HCT116 (cell line): ENCODE results near the gene SPOP. TPM values are rescaled to one million over a fixed set of nuclear protein-coding genes. Genes with fewer than 3 reads are reported as not detected.
"Not testable (repeated sequence)": the region's sequence is repeated elsewhere in the genome, so short reads cannot be mapped to it uniquely, and the experiment has no call there.

Experiments
- ATAC-seq: fragments of 200-7000 bp; cut with Tn5 transposase; 2 replicates; pipeline ENCODE4 v1.9.1; 2020; ENCODE audit warnings: mild to moderate bottlenecking, moderate library complexity
- BruUV-seq: library from RNA; stranded (reverse); fragments of 400-500 nt; replicated peaks from 2 replicates; lab custom pipeline; 2021; lab: Mats Ljungman, UMichigan
- CTCF ChIA-PET: fragments of 300-600 bp; sonication (Branson Sonifier 250); formaldehyde crosslinking; loops from one replicate; lab custom pipeline; 2021; ENCODE audit warnings: antibody characterized with exemption; lab: Charles Lee
- POLR2A ChIA-PET: fragments of 300-600, 350-600 bp; sonication (Branson Sonifier 250); formaldehyde crosslinking; loops from one replicate; lab custom pipeline; 2021; ENCODE audit warnings: antibody characterized with exemption; lab: Charles Lee
- RAD21 ChIA-PET, 2 experiments: fragments of 300-600 bp; sonication (Branson Sonifier 250); formaldehyde crosslinking; loops; one replicate each; lab custom pipeline; 2023; ENCODE audit warnings: low total read pairs in 2 of 2; ENCODE audit not compliant: uncharacterized antibody in 2 of 2, unreplicated experiment in 2 of 2, low non-redundant PET in 1 of 2; lab: Charles Lee
- DNase-seq: peaks from one replicate; pipeline ENCODE4 v3.0.0-alpha.2; 2010; ENCODE audit warnings: low read depth, low spot score
- H2AFZ ChIP-seq: fragments of 200-600 bp; shearing (Covaris generic), sonication (generic); 2 replicates; pipeline ENCODE4 v1.6.1; 2017; ENCODE audit warnings: low read depth, mixed run types, mixed read lengths, antibody characterized with exemption, low read length; ENCODE audit not compliant: poor library complexity, severe bottlenecking
- H3K27ac ChIP-seq: 2 replicates; pipeline ENCODE4 v1.5.1; 2012; ENCODE audit warnings: low read depth, low read length
- H3K27me3 ChIP-seq: fragments of 200-600 bp; sonication (generic); 2 replicates; pipeline ENCODE4 v1.6.1; 2016; ENCODE audit warnings: mixed run types, low read length, mixed read lengths; ENCODE audit not compliant: insufficient read depth
- H3K36me3 ChIP-seq, 2 experiments: fragments of 200-500 bp in 1 of 2; fragments of 200-600 bp in 1 of 2; sonication (Bioruptor generic) in 1 of 2; sonication (generic) in 1 of 2; 2 replicates each; pipeline versions ENCODE4 v1.5.1 to v1.6.1; 2014 to 2016; ENCODE audit warnings: low read length in 2 of 2, inconsistent platforms in 1 of 2, mixed read lengths in 1 of 2, mixed run types in 1 of 2; ENCODE audit not compliant: insufficient read depth in 2 of 2, control insufficient read depth in 1 of 2
- H3K4me1 ChIP-seq, 2 experiments: fragments of 200-600 bp in 1 of 2; sonication (generic) in 1 of 2; 2 replicates each; pipeline versions ENCODE4 v1.5.1 to v1.6.1; 2012 to 2017; ENCODE audit warnings: low read length in 2 of 2, inconsistent platforms in 1 of 2, mild to moderate bottlenecking in 1 of 2, mixed read lengths in 1 of 2, mixed run types in 1 of 2, moderate library complexity in 1 of 2; ENCODE audit not compliant: insufficient read depth in 2 of 2, control insufficient read depth in 1 of 2
- H3K4me2 ChIP-seq: fragments of 200-600 bp; sonication (generic); 2 replicates; pipeline ENCODE4 v1.6.1; 2017; ENCODE audit warnings: mixed run types, low read length, mixed read lengths
- H3K4me3 ChIP-seq, 2 experiments: fragments of 200-600 bp in 1 of 2; sonication (generic) in 1 of 2; replicated peaks in 1 of 2; 2 replicates each; pipeline ENCODE4 v1.5.1; 2011 to 2016; ENCODE audit warnings: low read length in 2 of 2, control low read depth in 1 of 2, low read depth in 1 of 2, mild to moderate bottlenecking in 1 of 2, mixed read lengths in 1 of 2, mixed run types in 1 of 2
- H3K79me2 ChIP-seq: fragments of 200-600 bp; sonication (generic); 2 replicates; pipeline ENCODE4 v1.6.1; 2017; ENCODE audit warnings: mild to moderate bottlenecking, mixed run types, low read length, moderate library complexity, mixed read lengths; ENCODE audit not compliant: insufficient read depth
- H3K9ac ChIP-seq: fragments of 200-600 bp; sonication (generic); 2 replicates; pipeline ENCODE4 v1.6.1; 2016; ENCODE audit warnings: low read length, mixed read lengths
- H3K9me2 ChIP-seq: fragments of 200-600 bp; sonication (generic), shearing (Covaris generic); 2 replicates; pipeline ENCODE4 v1.6.1; 2017; ENCODE audit warnings: mixed run types, mild to moderate bottlenecking, moderate library complexity; ENCODE audit not compliant: insufficient read depth
- H3K9me3 ChIP-seq, 2 experiments: fragments of 200-500 bp in 1 of 2; fragments of 200-600 bp in 1 of 2; sonication (Bioruptor generic) in 1 of 2; sonication (generic) in 1 of 2; 2 replicates each; pipeline ENCODE4 v1.6.1; 2014 to 2017; ENCODE audit warnings: low read length in 2 of 2, mixed read lengths in 2 of 2, inconsistent platforms in 1 of 2, low read depth in 1 of 2, mild to moderate bottlenecking in 1 of 2, mixed run types in 1 of 2, moderate library complexity in 1 of 2; ENCODE audit not compliant: control insufficient read depth in 1 of 2, insufficient read depth in 1 of 2
- H4K20me1 ChIP-seq: fragments of 200-600 bp; sonication (generic), shearing (Covaris generic); 2 replicates; pipeline ENCODE4 v1.6.1; 2017; ENCODE audit warnings: mixed run types, mild to moderate bottlenecking, moderate library complexity; ENCODE audit not compliant: insufficient read depth
- YY1 ChIP-seq: IDR thresholded peaks from 2 replicates; pipeline ENCODE4 v1.6.1; 2011; ENCODE audit warnings: low read length, low read depth, moderate library complexity, mild to moderate bottlenecking; ENCODE audit not compliant: insufficient replicate concordance; ENCODE audit errors: extremely low read depth
- intact Hi-C: fragments of 100-400 bp; cut with micrococcal nuclease; formaldehyde crosslinking; loops from 2 replicates; pipeline ENCODE4 v1.10.0; 2022
- total RNA-seq: library from RNA; stranded (reverse); gene quantifications from one replicate; pipeline ENCODE4 v1.2.1, GENCODE V29; 2021; ENCODE audit not compliant: unreplicated experiment

Gene SPOP
- total RNA-seq, 1 experiment from 2014 or later = 85.1 TPM

DNA sequence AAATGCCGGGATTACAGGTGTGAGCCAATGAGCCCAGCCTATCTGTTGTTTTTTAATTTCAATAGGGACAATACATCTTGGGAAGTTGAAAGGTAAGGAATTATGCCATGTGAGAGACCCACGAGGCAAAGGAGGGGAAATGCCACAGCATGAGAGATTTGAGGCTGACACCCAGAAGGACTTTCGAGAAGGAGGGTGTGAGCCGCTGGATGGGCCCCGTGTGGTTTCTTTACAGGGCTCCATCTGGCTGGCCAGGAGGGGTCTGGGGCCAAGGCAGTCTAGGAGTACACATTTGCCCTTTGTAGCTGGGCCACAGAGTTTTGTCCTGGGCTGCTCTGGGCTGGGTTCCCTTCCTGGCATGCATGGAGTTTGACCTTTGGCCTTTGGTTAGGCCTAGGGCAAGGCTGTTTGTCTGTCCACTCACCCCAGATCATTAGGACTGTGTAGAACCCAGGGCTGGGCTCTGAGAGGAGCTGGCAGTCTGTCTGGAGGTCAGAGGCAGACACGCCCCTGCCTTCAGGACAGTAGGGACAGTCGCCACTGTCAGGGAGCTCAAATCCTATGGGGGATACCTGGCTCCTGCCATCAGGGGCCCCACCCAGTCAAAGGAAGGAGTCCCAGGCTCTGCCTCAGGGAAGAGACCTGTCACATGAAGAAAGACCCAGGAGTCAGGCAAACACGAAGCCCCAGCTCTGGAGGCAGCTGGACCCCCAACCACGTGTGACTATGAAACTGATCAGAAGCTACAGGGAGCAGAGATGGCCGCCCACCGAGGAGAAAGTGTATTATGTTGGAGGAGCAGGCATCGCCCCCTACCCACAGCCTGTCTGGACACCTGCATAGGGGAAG, 126.5 kb downstream of the SPOP start:
- Histone ChIP-seq H3K9ac (no peak overlapping the region), H3K36me3 (no peaks in the 10 kb centered on the region), H3K4me2 (no peak overlapping the region), H2AFZ (no peak overlapping the region), H3K9me3 (no peaks in the 10 kb centered on the region), H3K27ac (no peak overlapping the region), H3K9me2 (no peaks in the 10 kb centered on the region), H3K27me3 (no peaks in the 10 kb centered on the region), H3K4me3 (no peak overlapping the region), H3K4me1 (peaks cover 0 to 6% of the 10 kb centered on the region in 2 experiments; a peak in 1 of 4 replicates), H3K79me2 (no peaks in the 10 kb centered on the region), H4K20me1 (no peaks in the 10 kb centered on the region)
- BruUV-seq = no TSS peak
- ATAC-seq (no peak), DNase-seq (no peak)
- ChIA-PET POLR2A (interaction anchor here (1.4 kb wide), 1 partner anchor 137 kb away, joined by 3 read pairs; the partner anchor contains the start of gene PHB1), CTCF (no interaction called here), RAD21 (no interaction called here)
- no peak for TF ChIP-seq YY1
- intact Hi-C loops = no loop called here

DNA sequence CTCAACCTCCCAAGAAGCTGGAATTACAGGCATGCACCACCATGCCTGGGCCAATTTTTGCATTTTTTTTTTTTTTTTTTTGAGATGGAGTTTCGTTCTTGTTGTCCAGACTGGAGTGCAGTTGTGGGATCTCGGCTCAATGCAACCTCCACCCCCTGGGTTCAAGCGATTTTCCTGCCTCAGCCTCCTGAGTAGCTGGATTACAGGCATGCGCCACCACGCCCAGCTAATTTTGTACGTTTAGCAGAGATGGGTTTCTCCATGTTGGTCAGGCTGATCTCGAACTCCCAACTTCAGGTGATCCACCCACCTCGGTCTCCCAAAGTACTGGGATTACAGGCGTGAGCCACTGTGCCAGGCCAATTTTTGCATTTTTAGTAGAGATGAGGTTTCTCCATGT, 127.1 kb downstream of the SPOP start:
- intact Hi-C loops, RAD21 ChIA-PET, H3K4me3 ChIP-seq, CTCF ChIA-PET, BruUV-seq, H3K27ac ChIP-seq, H3K9me2 ChIP-seq, H3K36me3 ChIP-seq, H3K4me1 ChIP-seq, H2AFZ ChIP-seq, H3K9ac ChIP-seq, H3K4me2 ChIP-seq, H4K20me1 ChIP-seq, ATAC-seq, H3K9me3 ChIP-seq, DNase-seq, H3K79me2 ChIP-seq, H3K27me3 ChIP-seq: not testable (repeated sequence)
- POLR2A ChIA-PET = interaction anchor here (1.4 kb wide), 1 partner anchor 136 kb away, joined by 3 read pairs; the partner anchor contains the start of gene PHB1
